Prostate gland (tissue), 2 donors: Measurements from ENCODE around the gene BDNF.

Source experiments
- CTCF ChIP-seq, 4 experiments: fragments of 200-600 bp in 2 of 4; fragments of 450-650 bp in 2 of 4; sonication (generic) in 2 of 4; IDR thresholded peaks; 1 replicate in 3 of 4; 2 replicates in 1 of 4; pipeline ENCODE4 v1.5.1; 2016 to 2019; ENCODE audit warnings: antibody characterized with exemption in 4 of 4, mild to moderate bottlenecking in 2 of 4, moderate library complexity in 2 of 4
- POLR2A ChIP-seq: fragments of 450-650 bp; IDR thresholded peaks from one replicate; pipeline ENCODE4 v1.6.1; 2016; ENCODE audit warnings: antibody characterized with exemption, mild to moderate bottlenecking
- POLR2AphosphoS5 ChIP-seq: sonication (generic); formaldehyde crosslinking; IDR thresholded peaks from one replicate; pipeline ENCODE4 v1.6.1; 2017; ENCODE audit warnings: antibody characterized with exemption

GRCh38 chr11:27677108-27677507, 23.1 kb downstream of the BDNF start:
- no peak for TF ChIP-seq CTCF (IDR thresholded peaks at IDR 0.05)
- no peak for TF ChIP-seq POLR2AphosphoS5
- TF ChIP-seq POLR2A, result no peak
